Peyer's patch (tissue), 4 donors: ENCODE measurements around the gene TMSB4X. TPM values are rescaled to one million over a fixed set of nuclear protein-coding genes. Genes with fewer than 3 reads are reported as not detected.

ENCODE experiments used
- DNase-seq, 3 donors: peaks; one replicate each; pipeline ENCODE4 v3.0.0-alpha.2; 2017 to 2019
- H3K27ac ChIP-seq, 4 donors: fragments of 200-600 bp; sonication (generic); one replicate each; pipeline ENCODE4 v1.5.1; 2016 to 2019
- H3K27me3 ChIP-seq, 2 donors: fragments of 200-600 bp; sonication (generic); one replicate each; pipeline ENCODE4 v1.5.1; 2019
- H3K36me3 ChIP-seq, 3 donors: fragments of 200-600 bp; sonication (generic); one replicate each; pipeline ENCODE4 v1.5.1; 2016 to 2019
- H3K4me1 ChIP-seq, 4 donors: fragments of 200-600 bp; sonication (generic); one replicate each; pipeline ENCODE4 v1.5.1; 2016 to 2019
- H3K4me3 ChIP-seq, 4 donors: fragments of 200-600 bp; sonication (generic); 1 replicate in 3 of 4; 2 replicates in 1 of 4; pipeline ENCODE4 v1.5.1; 2016 to 2019; ENCODE audit warnings: mild to moderate bottlenecking in 1 of 4
- H3K9me3 ChIP-seq, 4 donors: fragments of 200-600 bp; sonication (generic); one replicate each; pipeline ENCODE4 v1.5.1; 2016 to 2019; ENCODE audit warnings: mild to moderate bottlenecking in 1 of 4
- CTCF ChIP-seq, 6 experiments: fragments of 450-650 bp in 4 of 6; fragments of 200-600 bp in 2 of 6; sonication (generic) in 1 of 6; IDR thresholded peaks; one replicate each; pipeline ENCODE4 v1.5.1; 2017 to 2019; ENCODE audit warnings: antibody characterized with exemption in 6 of 6, mild to moderate bottlenecking in 3 of 6, moderate library complexity in 1 of 6
- POLR2A ChIP-seq, 2 donors: fragments of 450-650 bp; IDR thresholded peaks; one replicate each; pipeline ENCODE4 v1.5.1; 2017; ENCODE audit warnings: antibody characterized with exemption in 2 of 2, mild to moderate bottlenecking in 2 of 2, moderate library complexity in 2 of 2
- total RNA-seq, 4 donors: library from RNA; depleted of rRNA; stranded (reverse); fragments of >200 nt; gene quantifications; one replicate each; pipeline ENCODE4 v1.1.0, GENCODE V29; 2016

Gene TMSB4X
- total RNA-seq, 4 donors from 2014 or later = 1,496 to 3,676 (median 1,701) TPM

- no peak for TF ChIP-seq POLR2A (IDR thresholded peaks at IDR 0.05)
- no peak for TF ChIP-seq CTCF (IDR thresholded peaks at IDR 0.05)
- Histone ChIP-seq H3K27me3 (no peaks in the 10 kb centered on the region), H3K9me3 (no peaks in the 10 kb centered on the region), H3K4me3 (no peak overlapping the region), H3K27ac (peak overlapping the region; percentile 68 to 85 (median 70)), H3K36me3 (no peaks in the 10 kb centered on the region), H3K4me1 (peaks cover 0 to 12% (median 8%) of the 10 kb centered on the region in 4 donors)
- no peak for DNase-seq
Observed at GRCh38 chrX:12947545-12948235, 27.2 kb upstream of the TMSB4X start.

DNA sequence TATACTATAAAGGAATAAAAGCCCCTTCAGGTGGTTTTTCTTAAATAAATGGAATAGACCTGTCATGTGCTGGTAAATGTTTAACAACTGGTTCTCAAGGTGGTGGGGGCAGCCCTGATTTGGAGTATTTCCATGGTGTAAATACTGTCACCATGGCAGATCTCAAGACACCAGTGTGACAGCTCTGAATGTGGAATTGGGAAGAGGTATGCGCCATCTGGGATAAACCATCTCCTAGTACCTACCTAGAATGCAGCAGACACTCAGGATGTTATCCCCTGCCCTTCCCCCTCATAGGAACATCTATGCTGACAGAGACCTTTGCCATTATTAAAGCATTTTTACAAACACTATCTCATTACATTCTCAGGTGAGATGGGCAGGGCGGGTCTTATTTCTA, 26.4 kb upstream of the TMSB4X start:
- Histone ChIP-seq H3K4me1 (peaks cover 0 to 12% (median 8%) of the 10 kb centered on the region in 4 donors), H3K27me3 (no peaks in the 10 kb centered on the region), H3K9me3 (no peaks in the 10 kb centered on the region), H3K27ac (peak overlapping the region; percentile 12 to 85 (median 45)), H3K36me3 (no peaks in the 10 kb centered on the region), H3K4me3 (no peak overlapping the region)
- DNase-seq = no peak
- TF ChIP-seq CTCF (IDR thresholded peaks at IDR 0.05) = no peak

GRCh38 chrX:12949205-12949926, 25.5 kb upstream of the TMSB4X start:
- Histone ChIP-seq H3K4me3 (peak overlapping the region in 1 of 4 donors; percentile 16), H3K36me3 (no peaks in the 10 kb centered on the region), H3K4me1 (peaks cover 0 to 12% (median 8%) of the 10 kb centered on the region in 4 donors), H3K9me3 (no peaks in the 10 kb centered on the region), H3K27me3 (no peaks in the 10 kb centered on the region), H3K27ac (peak overlapping the region; percentile 71 to 85 (median 78))
- no peak for TF ChIP-seq POLR2A (IDR thresholded peaks at IDR 0.05)
- no peak for TF ChIP-seq CTCF (IDR thresholded peaks at IDR 0.05)
- DNase-seq = no peak

DNA sequence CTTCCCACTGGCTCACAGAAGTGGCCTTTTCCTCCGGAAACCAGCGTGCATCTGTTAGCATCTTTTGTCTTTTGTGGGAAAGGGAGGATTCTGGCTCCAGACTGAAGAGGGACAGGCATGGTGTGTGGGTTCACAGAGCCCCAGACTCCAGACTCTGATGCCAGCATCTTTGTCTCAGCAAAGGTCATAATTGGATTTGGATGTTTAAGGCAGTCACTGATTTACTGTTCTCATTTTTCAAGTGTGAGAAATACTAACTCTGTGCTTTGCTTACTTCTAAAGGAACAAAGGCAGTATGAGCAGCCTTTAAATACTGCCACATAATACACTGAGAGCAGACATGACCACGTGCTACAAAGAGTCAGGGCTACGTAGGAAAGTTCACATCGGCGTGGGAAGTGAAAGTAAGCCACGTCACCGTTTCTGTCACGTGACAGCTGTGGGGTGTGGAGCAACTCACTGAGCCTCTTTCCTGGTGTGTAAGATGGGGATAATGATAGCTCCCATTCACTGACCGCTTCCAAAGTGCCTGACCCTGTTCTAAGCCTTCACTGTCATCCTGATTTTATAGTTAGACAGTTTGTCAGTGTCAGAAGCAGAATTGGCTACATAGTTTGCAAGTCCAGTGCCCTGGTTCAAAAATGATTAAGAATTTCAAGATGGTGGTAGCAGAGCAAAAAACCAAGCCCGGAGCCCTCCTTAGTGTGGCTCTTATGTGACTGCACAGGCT, 24.8 kb upstream of the TMSB4X start:
- peak; percentile 76 to 97 (median 95) for DNase-seq

More for the DNA sequence above, 24.8 kb upstream of the TMSB4X start:
- H3K4me3 ChIP-seq = peak overlapping the region in 3 of 4 donors; percentile 11 to 21 (median 19)
- H3K27me3 ChIP-seq = no peaks in the 10 kb centered on the region
- peaks cover 0 to 12% (median 11%) of the 10 kb centered on the region in 4 donors for H3K4me1 ChIP-seq
- TF ChIP-seq POLR2A (IDR thresholded peaks at IDR 0.05) (peak in 1 of 2 donors; percentile 15), CTCF (IDR thresholded peaks at IDR 0.05) (no peak)
- H3K9me3 ChIP-seq = no peaks in the 10 kb centered on the region
- peak overlapping the region; percentile 76 to 85 (median 81) for H3K27ac ChIP-seq
- no peaks in the 10 kb centered on the region for H3K36me3 ChIP-seq
